IMR-90 (cell line): Measurements from ENCODE around the gene PRKACA.
"Not testable (repeated sequence)": the region's sequence is repeated elsewhere in the genome, so short reads cannot be mapped to it uniquely, and the experiment has no call there.

Experiments used
- BHLHE40 ChIP-seq: fragments of 150-350 bp; IDR thresholded peaks from 2 replicates; pipeline ENCODE4 v1.6.1; 2016; ENCODE audit warnings: mild to moderate bottlenecking, low read depth, low read length
- CEBPB ChIP-seq: IDR thresholded peaks from 2 replicates; pipeline ENCODE4 v1.6.1; 2012; ENCODE audit warnings: low read depth, low read length, improper control_type of control experiment
- POLR2A ChIP-seq: IDR thresholded peaks from 2 replicates; pipeline ENCODE4 v1.6.1; 2012; ENCODE audit warnings: mild to moderate bottlenecking, low read depth, low read length
- SMC3 ChIP-seq: fragments of 150-350 bp; IDR thresholded peaks from 2 replicates; pipeline ENCODE4 v1.6.1; 2016; ENCODE audit warnings: low read depth, mild to moderate bottlenecking, antibody characterized with exemption, low read length, moderate library complexity
- TF ChIP-seq, protein P1 (sequence below): conservative IDR thresholded peaks from 2 replicates; pipeline ENCODE4 v1.5.1; 2012; ENCODE audit warnings: mild to moderate bottlenecking, low read depth, low read length, improper control_type of control experiment

- TF ChIP-seq, protein P1, sequence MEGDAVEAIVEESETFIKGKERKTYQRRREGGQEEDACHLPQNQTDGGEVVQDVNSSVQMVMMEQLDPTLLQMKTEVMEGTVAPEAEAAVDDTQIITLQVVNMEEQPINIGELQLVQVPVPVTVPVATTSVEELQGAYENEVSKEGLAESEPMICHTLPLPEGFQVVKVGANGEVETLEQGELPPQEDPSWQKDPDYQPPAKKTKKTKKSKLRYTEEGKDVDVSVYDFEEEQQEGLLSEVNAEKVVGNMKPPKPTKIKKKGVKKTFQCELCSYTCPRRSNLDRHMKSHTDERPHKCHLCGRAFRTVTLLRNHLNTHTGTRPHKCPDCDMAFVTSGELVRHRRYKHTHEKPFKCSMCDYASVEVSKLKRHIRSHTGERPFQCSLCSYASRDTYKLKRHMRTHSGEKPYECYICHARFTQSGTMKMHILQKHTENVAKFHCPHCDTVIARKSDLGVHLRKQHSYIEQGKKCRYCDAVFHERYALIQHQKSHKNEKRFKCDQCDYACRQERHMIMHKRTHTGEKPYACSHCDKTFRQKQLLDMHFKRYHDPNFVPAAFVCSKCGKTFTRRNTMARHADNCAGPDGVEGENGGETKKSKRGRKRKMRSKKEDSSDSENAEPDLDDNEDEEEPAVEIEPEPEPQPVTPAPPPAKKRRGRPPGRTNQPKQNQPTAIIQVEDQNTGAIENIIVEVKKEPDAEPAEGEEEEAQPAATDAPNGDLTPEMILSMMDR, result not testable (repeated sequence)
- TF ChIP-seq POLR2A, BHLHE40, SMC3, CEBPB: not testable (repeated sequence)
Measured at GRCh38 chr19:14050961-14051360, 66.6 kb downstream of the PRKACA start.
